K562 (cell line): ENCODE data around the gene PRDM10. TPM values are rescaled to one million over a fixed set of nuclear protein-coding genes. Genes with fewer than 3 reads are reported as not detected.

Experiments used
- ATAC-seq: fragments of 200-7000 bp; cut with Tn5 transposase; 3 replicates; pipeline ENCODE4 v1.9.1; 2020; ENCODE audit warnings: moderate library complexity
- BruUV-seq: library from RNA; stranded (reverse); fragments of 400-500 nt; replicated peaks from 2 replicates; lab custom pipeline; 2021; lab: Mats Ljungman, UMichigan
- CTCF ChIA-PET: fragments of 300-600 bp; formaldehyde crosslinking; extraction: SDS; loops from one replicate; lab custom pipeline; 2021; ENCODE audit warnings: low intra/inter-chr PET ratio; lab: Yijun Ruan, JAX
- POLR2A ChIA-PET: fragments of 300-600, 350-650 bp; sonication (Branson Sonifier 250); formaldehyde crosslinking; extraction: SDS; loops from one replicate; lab custom pipeline; 2021; ENCODE audit warnings: antibody characterized with exemption, inconsistent platforms; lab: Yijun Ruan, JAX
- DNase-seq, 4 experiments: peaks; one replicate each; pipeline versions ENCODE4 v3.0.0 to v3.0.0-alpha.2; 2011 to 2018; ENCODE audit warnings: low spot score in 3 of 4, mixed read lengths in 3 of 4; ENCODE audit errors: extremely low read depth in 1 of 4
- FAIRE-seq: peaks from 2 replicates; lab custom pipeline; 2011; peaks lifted over from hg19 to GRCh38; lab: Jason Lieb, UNC
- H2AFZ ChIP-seq: 2 replicates; pipeline ENCODE4 v1.6.0; 2011; ENCODE audit warnings: low read depth, low read length, control low read depth, inconsistent platforms
- H3K27ac ChIP-seq: fragments of 200-600 bp; 3 replicates; pipeline ENCODE4 v1.8.0; 2011; ENCODE audit warnings: low read depth, mild to moderate bottlenecking, control low read depth, inconsistent platforms, low read length, moderate library complexity, mixed read lengths; ENCODE audit errors: extremely low read depth
- H3K27me3 ChIP-seq, 2 experiments: fragments of 300-600 bp in 1 of 2; 2 replicates in 1 of 2; 3 replicates in 1 of 2; pipeline versions ENCODE4 v1.6.0 to v1.8.0; 2011; ENCODE audit warnings: inconsistent platforms in 2 of 2, low read length in 2 of 2, mild to moderate bottlenecking in 1 of 2, mixed read lengths in 1 of 2, moderate library complexity in 1 of 2; ENCODE audit not compliant: control insufficient read depth in 2 of 2, insufficient read depth in 2 of 2
- H3K36me3 ChIP-seq: fragments of 300-600 bp; 3 replicates; pipeline ENCODE4 v1.8.0; 2011; ENCODE audit warnings: mild to moderate bottlenecking, low read length, inconsistent platforms; ENCODE audit not compliant: control insufficient read depth, insufficient read depth
- H3K4me1 ChIP-seq, 2 experiments: fragments of 200-600 bp in 1 of 2; replicated peaks in 1 of 2; 2 replicates in 1 of 2; 3 replicates in 1 of 2; pipeline versions ENCODE4 v1.5.1 to v1.8.0; 2011; ENCODE audit warnings: inconsistent platforms in 2 of 2, low read length in 2 of 2, mild to moderate bottlenecking in 1 of 2, mixed read lengths in 1 of 2, moderate library complexity in 1 of 2; ENCODE audit not compliant: control insufficient read depth in 2 of 2, insufficient read depth in 2 of 2
- H3K4me2 ChIP-seq: 2 replicates; pipeline ENCODE4 v1.6.1; 2011; ENCODE audit warnings: low read length, control low read depth, inconsistent platforms, mixed read lengths; ENCODE audit not compliant: insufficient read depth
- H3K4me3 ChIP-seq: fragments of 200-600 bp; sonication (generic), shearing (Covaris generic); 2 replicates; pipeline ENCODE4 v1.5.1; 2016; ENCODE audit warnings: control low read depth, inconsistent platforms
- H3K79me2 ChIP-seq: fragments of 200-600 bp; 3 replicates; pipeline ENCODE4 v1.8.0; 2011; ENCODE audit warnings: low read length, inconsistent platforms; ENCODE audit not compliant: control insufficient read depth, insufficient read depth
- H3K9ac ChIP-seq, 2 experiments: 2 replicates each; pipeline versions ENCODE4 v1.6.0 to v1.6.1; 2011; ENCODE audit warnings: low read depth in 2 of 2, low read length in 2 of 2, control low read depth in 1 of 2, inconsistent platforms in 1 of 2, mild to moderate bottlenecking in 1 of 2, mixed read lengths in 1 of 2; ENCODE audit not compliant: insufficient read depth in 1 of 2
- H3K9me1 ChIP-seq: one replicate; pipeline ENCODE4 v1.6.0; 2011; ENCODE audit warnings: inconsistent platforms, mild to moderate bottlenecking, low read length, moderate library complexity; ENCODE audit not compliant: control insufficient read depth, insufficient read depth
- H3K9me3 ChIP-seq: replicated peaks from 2 replicates; pipeline ENCODE4 v1.5.1; 2011; ENCODE audit warnings: low read depth, low read length, inconsistent platforms; ENCODE audit not compliant: control insufficient read depth, insufficient read depth
- H4K20me1 ChIP-seq: replicated peaks from 2 replicates; pipeline ENCODE4 v1.6.1; 2011; ENCODE audit warnings: low read length, inconsistent platforms, mixed read lengths; ENCODE audit not compliant: control insufficient read depth, insufficient read depth
- BRF2 ChIP-seq: IDR thresholded peaks from 3 replicates; pipeline ENCODE4 v1.6.1; 2011; ENCODE audit warnings: borderline replicate concordance, mild to moderate bottlenecking; ENCODE audit not compliant: insufficient read length, insufficient read depth
- CCNT2 ChIP-seq: IDR thresholded peaks from 2 replicates; pipeline ENCODE4 v1.6.1; 2011; ENCODE audit warnings: borderline replicate concordance, low read depth, mild to moderate bottlenecking, moderate library complexity, mixed read lengths, low read length; ENCODE audit not compliant: insufficient read length; ENCODE audit errors: extremely low read depth
- FIP1L1 ChIP-seq: fragments of 200-400 bp; formaldehyde crosslinking; IDR thresholded peaks from 2 replicates; pipeline ENCODE4 v1.6.1; 2018; ENCODE audit warnings: mild to moderate bottlenecking, low read depth, low read length; ENCODE audit not compliant: poor library complexity, severe bottlenecking
- HMGN3 ChIP-seq: IDR thresholded peaks from 2 replicates; pipeline ENCODE4 v1.6.1; 2011; ENCODE audit warnings: borderline replicate concordance, low read depth, mild to moderate bottlenecking, mixed read lengths, low read length; ENCODE audit not compliant: insufficient read length; ENCODE audit errors: extremely low read depth
- HNRNPL ChIP-seq: fragments of 200-400 bp; formaldehyde crosslinking; IDR thresholded peaks from 2 replicates; pipeline ENCODE4 v1.6.1; 2017; ENCODE audit warnings: low read depth, mild to moderate bottlenecking, low read length
- POLR2AphosphoS5 ChIP-seq: IDR thresholded peaks from 2 replicates; pipeline ENCODE4 v1.6.1; 2011; ENCODE audit warnings: mild to moderate bottlenecking, low read depth, low read length, moderate library complexity; ENCODE audit not compliant: control insufficient read depth, insufficient read depth
- TEAD2 ChIP-seq: fragments of 450-650 bp; IDR thresholded peaks from 2 replicates; pipeline ENCODE4 v1.6.1; 2016; ENCODE audit warnings: missing genetic modification characterization, control low read depth, missing compliant biosample characterization
- ZNF232 ChIP-seq: sonication (generic); formaldehyde crosslinking; IDR thresholded peaks from 2 replicates; pipeline ENCODE4 v1.8.0; 2022; ENCODE audit warnings: mild to moderate bottlenecking, missing genetic modification reagents
- WGBS: fragments of 100-300 bp; shearing (Covaris generic); methylation state at CpG from one replicate; pipeline ENCODE4 v1.1.6; 2016; ENCODE audit warnings: low coverage, mixed read lengths; ENCODE audit not compliant: insufficient coverage; ENCODE audit errors: missing lambda C conversion rate; 5-methylcytosine and 5-hydroxymethylcytosine counted together
- in situ Hi-C: fragments of 300-500 bp; cut with MboI; formaldehyde crosslinking; loops from 4 replicates; pipeline ENCODE4 v1.15.0; 2018; ENCODE audit warnings: inconsistent platforms, mixed read lengths
- intact Hi-C: fragments of 100-400 bp; cut with micrococcal nuclease; formaldehyde crosslinking; loops from 2 replicates; pipeline ENCODE4 v1.14.2; 2022
- polyA plus RNA-seq, 8 experiments: library from polyadenylated mRNA; depleted of rRNA in 4 of 8; stranded (reverse) in 5 of 8; unstranded in 3 of 8; fragments of >200 nt; fragmentation: Nextera tagmentation in 2 of 8; fragmentation: Illumina TruSeq in 1 of 8; extraction: Ambion mirVana in 2 of 8; extraction: Trizol in 1 of 8; gene quantifications; 2 replicates each; pipeline versions ENCODE4 v1.2.1 to v1.2.3, GENCODE V29; 2011 to 2014; ENCODE audit warnings: inconsistent platforms in 1 of 8, missing spikeins in 1 of 8
- total RNA-seq, 7 experiments: library from RNA; depleted of rRNA in 6 of 7; stranded (reverse); fragments of >200 nt in 6 of 7; fragmentation: Illumina TruSeq in 2 of 7; extraction: Trizol in 2 of 7; gene quantifications; 2 replicates each; pipeline versions ENCODE4 v1.2.1 to v1.2.3, GENCODE V29; 2011 to 2021; ENCODE audit warnings: low replicate concordance in 1 of 7
- TF ChIP-seq, protein P1 (sequence below): fragments of 250-450 bp; sonication (Bioruptor Pico); IDR thresholded peaks from 2 replicates; pipeline ENCODE4 v1.8.0; 2022; ENCODE audit warnings: moderate library complexity, mild to moderate bottlenecking, inconsistent platforms

PRDM10 gene
- total and polyA plus RNA-seq, 9 of the 15 experiments (the other 6 are each of a cell fraction or from before 2014, with no cell fraction given), result 0.89 to 9.3 (median 4.5) TPM

GRCh38 chr11:129995163-129995562, 7.5 kb downstream of the PRDM10 start:
- TF ChIP-seq FIP1L1 (no peak), TEAD2 (tag) (no peak), POLR2AphosphoS5 (no peak), ZNF232 (CRISPR knock-in tag) (no peak), HMGN3 (no peak), BRF2 (no peak), CCNT2 (no peak), HNRNPL (no peak)
- TF ChIP-seq, protein P1, sequence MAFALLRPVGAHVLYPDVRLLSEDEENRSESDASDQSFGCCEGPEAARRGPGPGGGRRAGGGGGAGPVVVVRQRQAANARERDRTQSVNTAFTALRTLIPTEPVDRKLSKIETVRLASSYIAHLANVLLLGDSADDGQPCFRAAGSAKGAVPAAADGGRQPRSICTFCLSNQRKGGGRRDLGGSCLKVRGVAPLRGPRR (CRISPR knock-in tag), result no peak
- TF ChIP-seq, all 486 proteins: peak for 0
- no peaks in the 10 kb centered on the region for H3K27me3 ChIP-seq
- H4K20me1 ChIP-seq, result no peaks in the 10 kb centered on the region
- no peak overlapping the region for H3K9ac ChIP-seq
- no peak overlapping the region for H3K4me3 ChIP-seq
- no peak for ATAC-seq
- H3K9me3 ChIP-seq, result 0 out of 2 replicates have a peak, but pooled peaks cover 3% of the 10 kb centered on the region
- no peak overlapping the region for H3K27ac ChIP-seq
- WGBS, result 90% methylated on average over 4 of the region's 4 CpGs
- intact Hi-C loops (no loop called here), in situ Hi-C loops (no loop called here)
- H2AFZ ChIP-seq, result no peak overlapping the region
- CTCF ChIA-PET, result no interaction called here
- no peak overlapping the region for H3K4me2 ChIP-seq
- no peaks in the 10 kb centered on the region for H3K9me1 ChIP-seq
- no TSS peak for BruUV-seq
- peaks cover 3% of the 10 kb centered on the region; the same call in 1 of the 3 replicates for H3K36me3 ChIP-seq
- peaks cover 0 to 4% of the 10 kb centered on the region in 2 experiments; a peak in 2 of 5 replicates for H3K4me1 ChIP-seq
- peaks cover 25% of the 10 kb centered on the region for H3K79me2 ChIP-seq
- no peak for DNase-seq
- FAIRE-seq, result no peak
- POLR2A ChIA-PET, result interaction anchor here (1.6 kb wide), 1 partner anchor 18 kb away, joined by 5 read pairs; no protein-coding TSS in a partner anchor
